Stomach (tissue), 9 donors: ENCODE measurements around the gene LHFPL3. TPM values are rescaled to one million over a fixed set of nuclear protein-coding genes. Genes with fewer than 3 reads are reported as not detected.

Experiments used
- DNase-seq, 2 donors: peaks; one replicate each; pipeline versions ENCODE4 v3.0.0 to v3.0.0-alpha.2; 2013 to 2019
- H3K27ac ChIP-seq, 5 donors: fragments of 200-600 bp in 4 of 5; sonication (generic) in 4 of 5; one replicate each; pipeline ENCODE4 v1.5.1; 2013 to 2019; ENCODE audit warnings: mild to moderate bottlenecking in 1 of 5, moderate library complexity in 1 of 5
- H3K27me3 ChIP-seq, 3 donors: fragments of 200-600 bp; sonication (generic); one replicate each; pipeline ENCODE4 v1.5.1; 2017 to 2019; ENCODE audit warnings: mixed run types in 1 of 3
- H3K36me3 ChIP-seq, 4 donors: fragments of 200-600 bp; sonication (generic); 1 replicate in 3 of 4; 2 replicates in 1 of 4; pipeline ENCODE4 v1.5.1; 2016 to 2019
- H3K4me1 ChIP-seq, 4 donors: fragments of 200-600 bp; sonication (generic); one replicate each; pipeline ENCODE4 v1.5.1; 2016 to 2019
- H3K4me3 ChIP-seq, 4 donors: fragments of 200-600 bp; sonication (generic) in 3 of 4; one replicate each; pipeline ENCODE4 v1.5.1; 2016 to 2019; ENCODE audit warnings: mild to moderate bottlenecking in 1 of 4
- H3K9me3 ChIP-seq, 4 donors: fragments of 200-600 bp; sonication (generic); one replicate each; pipeline ENCODE4 v1.5.1; 2016 to 2019
- CTCF ChIP-seq, 7 experiments: fragments of 450-650 bp in 4 of 7; fragments of 200-600 bp in 3 of 7; sonication (generic) in 3 of 7; IDR thresholded peaks; one replicate each; pipeline ENCODE4 v1.5.1; 2016 to 2019; ENCODE audit warnings: antibody characterized with exemption in 7 of 7, control low read depth in 2 of 7, mild to moderate bottlenecking in 1 of 7
- EP300 ChIP-seq: sonication (generic); formaldehyde crosslinking; IDR thresholded peaks from one replicate; pipeline ENCODE4 v1.6.1; 2017; ENCODE audit warnings: antibody characterized with exemption
- POLR2A ChIP-seq, 4 donors: fragments of 450-650 bp; IDR thresholded peaks; one replicate each; pipeline ENCODE4 v1.6.1; 2016; ENCODE audit warnings: antibody characterized with exemption in 4 of 4, control low read depth in 2 of 4, mild to moderate bottlenecking in 1 of 4, moderate library complexity in 1 of 4
- POLR2AphosphoS5 ChIP-seq, 3 donors: sonication (generic); formaldehyde crosslinking; IDR thresholded peaks; one replicate each; pipeline ENCODE4 v1.6.1; 2016; ENCODE audit warnings: antibody characterized with exemption in 3 of 3
- WGBS, 5 donors: extraction: QIAGEN DNeasy Blood & Tissue Kit in 3 of 5; methylation state at CpG; one replicate each; pipeline versions ENCODE4 v1.1.5 to v1.1.7; 2013 to 2018; 5-methylcytosine and 5-hydroxymethylcytosine counted together
- intact Hi-C: fragments of 100-400 bp; cut with DNase I; formaldehyde crosslinking; loops from one replicate; pipeline ENCODE4 v1.15.1; 2023; ENCODE audit warnings: low total_unique reads
- polyA plus RNA-seq, 3 donors: library from polyadenylated mRNA; stranded (reverse); fragments of 200-250 nt; gene quantifications; one replicate each; pipeline ENCODE4 v1.2.3, GENCODE V29; 2013
- total RNA-seq, 5 donors: library from RNA; depleted of rRNA; stranded (reverse); fragments of >200 nt; gene quantifications; one replicate each; pipeline versions ENCODE4 v1.1.0 to v1.2.3, GENCODE V29; 2014 to 2016
- donor health status: healthy with polysubstance abuse.
- donor health status: Bipolar disorder and iron deficiency.
- donor health status: healthy.

LHFPL3 gene
- total and polyA plus RNA-seq, 8 donors = 0.55 TPM; not detected in 7

GRCh38 chr7:104890216-104890615 is 561.8 kb downstream of the LHFPL3 start:
- intact Hi-C loops = no loop called here
- 72 to 90% (median 87%) methylated on average over 5 of the region's 5 CpGs for WGBS, 5 donors

GRCh38 chr7:104891949-104892348 is 563.5 kb downstream of the LHFPL3 start:
- DNase-seq = no peak
- Histone ChIP-seq H3K36me3 (no peaks in the 10 kb centered on the region), H3K27me3 (no peaks in the 10 kb centered on the region), H3K4me3 (no peak overlapping the region), H3K4me1 (peaks cover 0 to 7% (median 0%) of the 10 kb centered on the region in 4 donors), H3K9me3 (no peaks in the 10 kb centered on the region), H3K27ac (no peak overlapping the region)
- no peak for TF ChIP-seq EP300
- no peak for TF ChIP-seq POLR2A (IDR thresholded peaks at IDR 0.05)
- TF ChIP-seq CTCF (IDR thresholded peaks at IDR 0.05) = no peak
- no peak for TF ChIP-seq POLR2AphosphoS5 (IDR thresholded peaks at IDR 0.05)
- intact Hi-C loops = no loop called here

More at GRCh38 chr7:104890216-104890615, 561.8 kb downstream of the LHFPL3 start:
- Histone ChIP-seq H3K36me3 (no peaks in the 10 kb centered on the region), H3K27ac (no peak overlapping the region), H3K9me3 (no peaks in the 10 kb centered on the region), H3K4me1 (peaks cover 0 to 5% (median 0%) of the 10 kb centered on the region in 4 donors), H3K4me3 (no peak overlapping the region), H3K27me3 (no peaks in the 10 kb centered on the region)
- no peak for TF ChIP-seq EP300
- TF ChIP-seq POLR2AphosphoS5 (IDR thresholded peaks at IDR 0.05) = no peak
- TF ChIP-seq POLR2A (IDR thresholded peaks at IDR 0.05) = no peak
- TF ChIP-seq CTCF (IDR thresholded peaks at IDR 0.05) = no peak
- DNase-seq = no peak

- no peak for DNase-seq
- no peak overlapping the region for H3K27ac ChIP-seq
- WGBS, 5 donors = 85 to 97% (median 95%) methylated on average over 1 of the region's 1 CpG
- H3K4me3 ChIP-seq = no peak overlapping the region
- no peaks in the 10 kb centered on the region for H3K36me3 ChIP-seq
- peaks cover 0 to 7% (median 0%) of the 10 kb centered on the region in 4 donors for H3K4me1 ChIP-seq
- TF ChIP-seq POLR2AphosphoS5 (IDR thresholded peaks at IDR 0.05) (no peak), POLR2A (IDR thresholded peaks at IDR 0.05) (no peak), CTCF (IDR thresholded peaks at IDR 0.05) (no peak), EP300 (no peak)
- intact Hi-C loops = no loop called here
- no peaks in the 10 kb centered on the region for H3K27me3 ChIP-seq
- H3K9me3 ChIP-seq = no peaks in the 10 kb centered on the region
Observed at GRCh38 chr7:104894314-104894713, 565.9 kb downstream of the LHFPL3 start.

GRCh38 chr7:104894726-104895521 is 566.5 kb downstream of the LHFPL3 start:
- Histone ChIP-seq H3K36me3 (no peaks in the 10 kb centered on the region), H3K27me3 (no peaks in the 10 kb centered on the region), H3K27ac (no peak overlapping the region), H3K4me1 (peaks cover 0 to 7% (median 0%) of the 10 kb centered on the region in 4 donors), H3K4me3 (no peak overlapping the region), H3K9me3 (no peaks in the 10 kb centered on the region)
- intact Hi-C loops = no loop called here
- TF ChIP-seq CTCF (IDR thresholded peaks at IDR 0.05) = no peak
- TF ChIP-seq EP300 = no peak
- no peak for TF ChIP-seq POLR2A (IDR thresholded peaks at IDR 0.05)
- no peak for TF ChIP-seq POLR2AphosphoS5 (IDR thresholded peaks at IDR 0.05)
- WGBS, 5 donors = 75 to 79% (median 76%) methylated on average over 3 of the region's 3 CpGs
- DNase-seq = no peak
